SK-N-MC (cell line): ENCODE results near the gene MYO9A.

Source experiments
- DNase-seq: peaks from one replicate; pipeline ENCODE4 v3.0.0-alpha.2; 2011; ENCODE audit warnings: low read depth, low spot score
- H3K27ac ChIP-seq: fragments of 200-600 bp; sonication (generic); 2 replicates; pipeline ENCODE4 v1.5.1; 2016; ENCODE audit warnings: mixed run types
- H3K36me3 ChIP-seq: fragments of 200-600 bp; sonication (generic); 2 replicates; pipeline ENCODE4 v1.6.1; 2017; ENCODE audit warnings: antibody characterized with exemption, low read length, mixed read lengths; ENCODE audit not compliant: insufficient read depth
- H3K4me3 ChIP-seq: fragments of 200-600 bp; sonication (generic); 2 replicates; pipeline ENCODE4 v1.5.1; 2016
- H3K9ac ChIP-seq: fragments of 200-600 bp; sonication (generic); 2 replicates; pipeline ENCODE4 v1.8.0; 2017; ENCODE audit warnings: mixed run types, mixed read lengths; ENCODE audit not compliant: insufficient read length
- H3K9me3 ChIP-seq: fragments of 200-600 bp; sonication (generic); 2 replicates; pipeline ENCODE4 v1.6.1; 2017; ENCODE audit warnings: low read depth, mild to moderate bottlenecking, antibody characterized with exemption, low read length, moderate library complexity, mixed read lengths
- EZH2 ChIP-seq: fragments of 200-600 bp; sonication (generic); IDR thresholded peaks from one replicate; pipeline ENCODE4 v1.6.1; 2017; ENCODE audit warnings: antibody characterized with exemption
- FOXP2 ChIP-seq: optimal IDR thresholded peaks from 2 replicates; pipeline ENCODE3; 2011; ENCODE audit warnings: mild to moderate bottlenecking, moderate library complexity; ENCODE audit not compliant: insufficient read depth; ENCODE audit errors: extremely low read length, control extremely low read depth
- POLR2AphosphoS5 ChIP-seq: IDR thresholded peaks from 2 replicates; pipeline ENCODE4 v1.6.1; 2012; ENCODE audit warnings: mild to moderate bottlenecking, low read depth, low read length, borderline replicate concordance

The MYO9A gene

GRCh38 chr15:72118017-72118978, at the start of gene MYO9A, which contains the start of gene SENP8:
MYO9A (minus strand) TSS chr15:72118150; CDS start chr15:72046563, 71,587 bp downstream.
SENP8 (plus strand) TSS chr15:72118403; CDS start chr15:72139624, 21,221 bp downstream.
- H3K9ac ChIP-seq, result peak within 1 kb of the TSS; percentile 93
- peak within 1 kb of the TSS; percentile 84 for H3K4me3 ChIP-seq
- H3K36me3 ChIP-seq, result no peaks in the 10 kb centered on the region
- no peaks in the 10 kb centered on the region for H3K9me3 ChIP-seq
- DNase-seq, result peak; percentile 99
- peak within 1 kb of the TSS; percentile 94 for H3K27ac ChIP-seq
- TF ChIP-seq EZH2 (no peak), FOXP2 (peak; percentile 46), POLR2AphosphoS5 (peak; percentile 90)

GRCh38 chr15:72167445-72167844, 49.5 kb upstream of the MYO9A start:
- TF ChIP-seq POLR2AphosphoS5, result no peak
- no peak for TF ChIP-seq FOXP2
- TF ChIP-seq EZH2, result no peak
- no peaks in the 10 kb centered on the region for H3K36me3 ChIP-seq
- DNase-seq, result no peak
- H3K4me3 ChIP-seq, result no peak overlapping the region
- H3K9me3 ChIP-seq, result no peaks in the 10 kb centered on the region
- H3K9ac ChIP-seq, result no peak overlapping the region
- no peak overlapping the region for H3K27ac ChIP-seq

- TF ChIP-seq POLR2AphosphoS5 (no peak), EZH2 (no peak), FOXP2 (no peak)
- Histone ChIP-seq H3K4me3 (no peak overlapping the region), H3K27ac (no peak overlapping the region), H3K36me3 (no peaks in the 10 kb centered on the region), H3K9ac (no peak overlapping the region), H3K9me3 (no peaks in the 10 kb centered on the region)
- DNase-seq, result no peak
These were observed 48.9 kb upstream of the MYO9A start for GRCh38 chr15:72166716-72167417.

- no peak for DNase-seq
- H3K27ac ChIP-seq, result no peak overlapping the region
- TF ChIP-seq EZH2 (no peak), FOXP2 (no peak), POLR2AphosphoS5 (no peak)
- H3K4me3 ChIP-seq, result no peak overlapping the region
- H3K36me3 ChIP-seq, result no peaks in the 10 kb centered on the region
- H3K9ac ChIP-seq, result no peak overlapping the region
- H3K9me3 ChIP-seq, result no peaks in the 10 kb centered on the region
These were observed 45.8 kb upstream of the MYO9A start for GRCh38 chr15:72163719-72164118.

- no peak overlapping the region for H3K27ac ChIP-seq
These were observed 44.6 kb upstream of the MYO9A start for GRCh38 chr15:72162569-72162968.

GRCh38 chr15:72161361-72162132, 43.6 kb upstream of the MYO9A start:
- H3K9ac ChIP-seq, result no peak overlapping the region
- no peaks in the 10 kb centered on the region for H3K9me3 ChIP-seq
- no peak overlapping the region for H3K27ac ChIP-seq
- TF ChIP-seq POLR2AphosphoS5 (no peak), FOXP2 (no peak), EZH2 (no peak)
- DNase-seq, result no peak
- H3K36me3 ChIP-seq, result no peaks in the 10 kb centered on the region
- H3K4me3 ChIP-seq, result no peak overlapping the region

More at GRCh38 chr15:72162569-72162968, 44.6 kb upstream of the MYO9A start:
- H3K36me3 ChIP-seq, result no peaks in the 10 kb centered on the region
- TF ChIP-seq FOXP2 (no peak), EZH2 (no peak), POLR2AphosphoS5 (no peak)
- H3K9ac ChIP-seq, result no peak overlapping the region
- H3K4me3 ChIP-seq, result no peak overlapping the region
- no peaks in the 10 kb centered on the region for H3K9me3 ChIP-seq
- DNase-seq, result no peak

- Histone ChIP-seq H3K9me3 (no peaks in the 10 kb centered on the region), H3K27ac (no peak overlapping the region), H3K9ac (no peak overlapping the region), H3K36me3 (no peaks in the 10 kb centered on the region), H3K4me3 (no peak overlapping the region)
- DNase-seq, result no peak
- no peak for TF ChIP-seq FOXP2
- no peak for TF ChIP-seq EZH2
- no peak for TF ChIP-seq POLR2AphosphoS5
These were observed 42.8 kb upstream of the MYO9A start for GRCh38 chr15:72160696-72161245.

- H3K36me3 ChIP-seq, result no peaks in the 10 kb centered on the region
- no peak overlapping the region for H3K9ac ChIP-seq
- no peaks in the 10 kb centered on the region for H3K9me3 ChIP-seq
- no peak overlapping the region for H3K27ac ChIP-seq
- no peak overlapping the region for H3K4me3 ChIP-seq
- TF ChIP-seq FOXP2, result no peak
- no peak for TF ChIP-seq EZH2
- TF ChIP-seq POLR2AphosphoS5, result no peak
- DNase-seq, result no peak
These were observed 39.0 kb upstream of the MYO9A start for GRCh38 chr15:72156928-72157327.
